Measurements from ENCODE around the gene IGF1R.

DNA sequence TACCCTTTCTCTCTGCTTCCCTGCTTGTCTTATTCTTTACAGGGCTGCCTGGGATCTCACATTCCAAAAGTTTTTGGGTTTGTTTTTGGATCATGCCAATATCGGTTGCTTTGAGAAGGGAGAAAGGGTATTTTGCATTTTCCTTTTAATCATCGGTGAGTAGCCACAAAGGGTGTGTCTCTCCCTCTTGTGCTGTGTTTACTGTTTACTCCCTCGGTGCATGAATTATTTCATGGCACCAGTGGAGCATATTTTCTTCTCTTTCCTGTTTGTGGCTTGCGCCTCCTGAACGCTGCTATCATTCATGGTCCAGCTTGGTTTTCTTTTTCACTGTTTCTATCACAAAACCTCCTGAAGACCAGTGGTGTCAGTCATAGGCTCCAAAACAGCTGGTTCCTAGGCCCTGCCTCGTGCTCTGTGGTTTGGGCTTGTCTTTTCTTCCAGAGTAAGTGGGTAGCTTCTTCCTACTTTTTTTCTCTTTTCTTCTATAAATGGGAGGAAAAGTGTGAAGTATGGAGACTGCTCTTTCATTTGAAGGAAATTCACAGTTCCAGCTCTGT lies 54.9 kb downstream of the IGF1R start:
- TF ChIP-seq, protein P1, sequence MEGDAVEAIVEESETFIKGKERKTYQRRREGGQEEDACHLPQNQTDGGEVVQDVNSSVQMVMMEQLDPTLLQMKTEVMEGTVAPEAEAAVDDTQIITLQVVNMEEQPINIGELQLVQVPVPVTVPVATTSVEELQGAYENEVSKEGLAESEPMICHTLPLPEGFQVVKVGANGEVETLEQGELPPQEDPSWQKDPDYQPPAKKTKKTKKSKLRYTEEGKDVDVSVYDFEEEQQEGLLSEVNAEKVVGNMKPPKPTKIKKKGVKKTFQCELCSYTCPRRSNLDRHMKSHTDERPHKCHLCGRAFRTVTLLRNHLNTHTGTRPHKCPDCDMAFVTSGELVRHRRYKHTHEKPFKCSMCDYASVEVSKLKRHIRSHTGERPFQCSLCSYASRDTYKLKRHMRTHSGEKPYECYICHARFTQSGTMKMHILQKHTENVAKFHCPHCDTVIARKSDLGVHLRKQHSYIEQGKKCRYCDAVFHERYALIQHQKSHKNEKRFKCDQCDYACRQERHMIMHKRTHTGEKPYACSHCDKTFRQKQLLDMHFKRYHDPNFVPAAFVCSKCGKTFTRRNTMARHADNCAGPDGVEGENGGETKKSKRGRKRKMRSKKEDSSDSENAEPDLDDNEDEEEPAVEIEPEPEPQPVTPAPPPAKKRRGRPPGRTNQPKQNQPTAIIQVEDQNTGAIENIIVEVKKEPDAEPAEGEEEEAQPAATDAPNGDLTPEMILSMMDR (IDR thresholded peaks at IDR 0.05): no peak
- no peak for TF ChIP-seq POLR2A (IDR thresholded peaks at IDR 0.05)
